ENCODE results near the gene IFT74.

DNA sequence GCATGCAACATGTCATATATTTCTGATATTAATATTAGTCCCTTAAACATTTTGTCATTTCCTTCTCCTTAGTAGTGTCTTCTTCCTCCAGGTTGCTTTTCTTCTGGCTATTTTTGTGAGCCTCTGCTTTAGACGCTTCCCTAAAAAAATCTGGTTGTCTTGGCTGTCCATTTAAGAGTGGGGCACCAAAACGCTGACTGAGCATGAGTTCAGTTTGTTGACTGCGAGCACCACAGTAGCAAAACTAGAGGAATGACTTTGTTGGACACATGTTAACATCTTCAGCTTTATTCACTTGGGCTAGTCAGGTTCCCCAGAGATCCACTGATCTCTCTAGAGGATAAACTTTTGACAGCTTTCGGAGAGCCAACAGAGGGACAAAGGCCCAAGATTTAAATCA lies 133.5 kb downstream of the IFT74 start:
- TF ChIP-seq FOXM1 (IDR thresholded peaks at IDR 0.05; ENCODE audit: borderline replicate concordance) (no peak), SUZ12 (IDR thresholded peaks at IDR 0.05) (no peak), ZNF384 (IDR thresholded peaks at IDR 0.05) (no peak), ARNT (IDR thresholded peaks at IDR 0.05) (no peak), ELF4 (IDR thresholded peaks at IDR 0.05) (no peak), LEF1 (IDR thresholded peaks at IDR 0.05; ENCODE audit: borderline replicate concordance) (no peak), SP1 (IDR thresholded peaks at IDR 0.05) (no peak), BHLHE40 (IDR thresholded peaks at IDR 0.05; ENCODE audit: borderline replicate concordance) (no peak), FOXK2 (IDR thresholded peaks at IDR 0.05) (no peak)

All from HEK293T (cell line).